SK-N-MC (cell line): ENCODE results near the gene POLR1A.

Experiments
- EZH2 ChIP-seq: fragments of 200-600 bp; sonication (generic); IDR thresholded peaks from one replicate; pipeline ENCODE4 v1.6.1; 2017; ENCODE audit warnings: antibody characterized with exemption
- POLR2AphosphoS5 ChIP-seq: IDR thresholded peaks from 2 replicates; pipeline ENCODE4 v1.6.1; 2012; ENCODE audit warnings: mild to moderate bottlenecking, low read depth, low read length, borderline replicate concordance

- no peak for TF ChIP-seq POLR2AphosphoS5
- TF ChIP-seq EZH2 = no peak
These were observed 8.4 kb downstream of the POLR1A start for GRCh38 chr2:86097114-86097896.
